Activated naive CD4-positive, alpha-beta T cell treated with anti-CD3 and anti-CD28 coated beads, Interleukin-2, amount 50 U/mL, for 72 hours (primary cell): ENCODE results near the gene CSNK2A2. TPM values are rescaled to one million over a fixed set of nuclear protein-coding genes. Genes with fewer than 3 reads are reported as not detected.

Source experiments
- ATAC-seq, 2 donors: fragments of 150-1000 bp; cut with Tn5 transposase; 2 replicates each; pipeline ENCODE4 v1.10.0; 2021; ENCODE audit warnings: mild to moderate bottlenecking in 2 of 2, moderate library complexity in 2 of 2
- DNase-seq, 2 donors: peaks; one replicate each; pipeline ENCODE4 v3.0.0; 2021 to 2022; ENCODE audit warnings: low spot score in 2 of 2
- H3K27ac Mint-ChIP-seq, 2 donors: one replicate each; pipeline ENCODE4 v1.8.0; 2022; ENCODE audit warnings: mild to moderate bottlenecking in 2 of 2, mixed read lengths in 2 of 2
- H3K36me3 Mint-ChIP-seq, 2 donors: one replicate each; pipeline ENCODE4 v1.8.0; 2022; ENCODE audit warnings: mixed read lengths in 2 of 2
- H3K9me3 Mint-ChIP-seq, 2 donors: one replicate each; pipeline ENCODE4 v1.8.0; 2022; ENCODE audit warnings: mixed read lengths in 2 of 2
- total RNA-seq, 2 donors: library from RNA; stranded (reverse); gene quantifications; one replicate each; pipeline ENCODE4 v1.2.3, GENCODE V29; 2022

The CSNK2A2 gene
- total RNA-seq, 2 donors from 2014 or later: 67.9 to 88.4 TPM

- Mint-ChIP-seq H3K36me3 (no peaks in the 10 kb centered on the region), H3K9me3 (no peaks in the 10 kb centered on the region), H3K27ac (no peak overlapping the region)
- ATAC-seq: no peak
- DNase-seq: no peak
Observed at GRCh38 chr16:58211245-58211644, 13.3 kb upstream of the CSNK2A2 start.

GRCh38 chr16:58205276-58206036 is 7.5 kb upstream of the CSNK2A2 start:
- Mint-ChIP-seq H3K9me3 (no peaks in the 10 kb centered on the region), H3K27ac (no peak overlapping the region), H3K36me3 (no peaks in the 10 kb centered on the region)
- DNase-seq: no peak
- ATAC-seq: no peak

DNA sequence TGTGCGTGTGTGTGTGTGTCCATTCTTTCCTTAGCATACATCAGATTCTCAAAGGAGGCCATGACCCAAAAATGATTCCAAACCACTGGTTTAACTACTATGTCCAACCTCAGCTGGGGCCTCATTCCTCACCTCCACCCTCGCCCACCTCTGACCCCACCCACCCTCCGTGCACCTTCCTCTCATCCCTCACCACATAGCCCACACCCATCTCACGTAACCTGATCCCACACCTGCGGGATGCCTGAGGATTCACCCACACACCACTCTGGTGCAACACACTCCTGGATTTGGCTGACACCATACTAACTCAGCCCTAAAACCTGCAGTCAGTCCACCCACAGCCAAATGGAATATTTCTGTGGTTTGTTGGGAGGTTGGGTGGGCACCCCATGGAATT is 3.3 kb upstream of the CSNK2A2 start:
- Mint-ChIP-seq H3K36me3 (peaks cover 11 to 16% of the 10 kb centered on the region in 2 donors), H3K9me3 (no peaks in the 10 kb centered on the region), H3K27ac (no peak overlapping the region)
- DNase-seq (no peak), ATAC-seq (no peak)

DNA sequence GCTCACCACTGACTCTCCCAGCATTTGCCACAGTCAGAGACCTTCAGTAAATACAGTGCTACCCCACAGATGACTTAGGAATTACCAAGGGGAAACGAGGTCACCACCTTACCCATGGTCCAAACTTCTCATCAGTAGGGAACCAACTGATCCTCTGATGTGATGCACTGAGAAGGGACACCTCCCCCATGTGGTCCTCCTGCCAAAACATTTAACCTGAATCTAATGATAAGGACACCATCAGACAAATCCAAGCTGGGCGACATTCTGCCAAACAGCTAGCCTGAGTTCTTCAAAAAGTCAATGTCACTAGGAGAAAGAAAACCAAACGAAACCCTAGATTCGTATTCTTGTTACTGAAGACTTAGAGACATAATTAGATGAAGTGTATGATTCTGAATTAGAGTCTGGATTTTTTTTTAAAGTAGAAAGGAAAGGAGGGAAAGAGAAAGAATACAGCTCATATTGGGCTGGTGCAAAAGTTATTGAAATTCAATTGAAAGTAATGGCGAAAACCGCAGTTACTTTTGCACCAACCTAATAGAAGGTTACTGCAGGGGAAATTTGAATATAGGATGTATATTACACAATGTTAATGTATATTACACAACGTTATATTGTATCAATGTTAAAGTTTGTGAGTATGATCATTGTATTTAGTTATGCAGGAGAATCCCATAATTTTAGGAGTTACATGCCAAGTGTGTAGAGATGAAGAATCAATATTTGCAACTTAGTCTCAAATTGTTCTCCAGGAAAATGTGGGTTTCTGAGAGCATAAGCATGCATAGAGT is 2.3 kb upstream of the CSNK2A2 start:
- no peak overlapping the region for H3K27ac Mint-ChIP-seq
- ATAC-seq (no peak), DNase-seq (no peak)
- peaks cover 21 to 24% of the 10 kb centered on the region in 2 donors for H3K36me3 Mint-ChIP-seq
- no peaks in the 10 kb centered on the region for H3K9me3 Mint-ChIP-seq

- Mint-ChIP-seq H3K27ac (peak overlapping the region in 1 of 2 donors; percentile 86), H3K9me3 (no peaks in the 10 kb centered on the region), H3K36me3 (peaks cover 22 to 25% of the 10 kb centered on the region in 2 donors)
- no peak for DNase-seq
- no peak for ATAC-seq
Observed at GRCh38 chr16:58198803-58199411, 1.0 kb upstream of the CSNK2A2 start.

DNA sequence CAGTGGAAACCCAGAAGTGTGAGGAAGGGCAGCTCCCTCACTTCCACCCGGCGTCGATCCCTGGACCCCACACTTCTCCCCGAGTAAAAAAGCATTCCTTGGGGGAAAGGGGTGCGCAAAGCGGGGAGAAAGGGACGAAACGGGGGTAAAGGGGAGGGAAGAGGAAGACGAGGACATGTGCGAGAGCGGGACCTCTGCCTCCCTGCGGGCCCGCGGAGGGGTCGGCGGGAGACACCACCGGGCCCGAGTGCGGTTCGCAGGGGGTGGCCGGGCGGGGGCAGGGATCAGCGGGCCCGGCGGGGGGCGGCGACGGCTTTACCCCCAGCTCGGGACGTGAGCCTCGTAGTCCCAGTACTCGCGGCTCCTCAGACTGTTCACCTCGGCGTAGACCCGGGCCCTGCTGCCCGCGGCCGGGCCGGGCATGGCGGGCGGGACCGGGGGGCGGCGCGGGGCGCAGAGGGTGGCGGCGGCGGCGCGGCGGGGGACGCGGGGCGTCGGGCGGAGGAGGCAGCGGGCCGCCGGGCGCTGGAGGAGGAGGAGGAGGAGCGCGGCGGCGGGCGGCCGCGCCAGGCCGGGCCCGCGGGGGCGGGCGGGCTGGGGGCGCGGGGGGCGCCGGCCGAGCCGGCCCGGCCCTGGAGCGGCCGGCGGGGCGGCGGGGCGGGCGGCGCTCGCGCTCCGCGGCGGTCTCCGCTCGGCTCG is 443 bp downstream of the CSNK2A2 start:
- H3K27ac Mint-ChIP-seq: peak overlapping the region; percentile 91 to 93
- H3K36me3 Mint-ChIP-seq: peaks cover 25 to 29% of the 10 kb centered on the region in 2 donors
- H3K9me3 Mint-ChIP-seq: no peaks in the 10 kb centered on the region
- DNase-seq: peak in 1 of 2 donors; percentile 12
- peak; percentile 48 to 52 for ATAC-seq

DNA sequence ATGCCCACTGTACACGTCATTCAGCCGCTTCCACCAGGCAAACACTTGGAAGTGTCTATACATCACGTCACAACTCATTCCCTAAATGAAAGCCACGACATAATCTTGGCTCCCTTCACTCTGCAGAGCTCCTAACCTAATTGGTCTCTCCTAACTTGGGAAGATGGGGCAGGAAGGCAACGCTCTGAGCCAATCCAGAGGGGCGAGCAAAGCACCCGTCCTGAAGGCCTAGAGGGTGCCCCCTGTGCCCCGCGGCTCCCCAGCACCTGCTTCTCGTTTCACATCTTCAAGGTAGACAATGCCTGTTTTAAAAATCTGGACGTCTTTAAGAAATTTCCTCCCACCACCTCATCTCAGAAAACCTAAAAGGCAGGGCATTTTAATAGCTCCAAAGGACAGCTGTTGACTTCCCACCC is 1.0 kb downstream of the CSNK2A2 start:
- ATAC-seq: no peak

DNA sequence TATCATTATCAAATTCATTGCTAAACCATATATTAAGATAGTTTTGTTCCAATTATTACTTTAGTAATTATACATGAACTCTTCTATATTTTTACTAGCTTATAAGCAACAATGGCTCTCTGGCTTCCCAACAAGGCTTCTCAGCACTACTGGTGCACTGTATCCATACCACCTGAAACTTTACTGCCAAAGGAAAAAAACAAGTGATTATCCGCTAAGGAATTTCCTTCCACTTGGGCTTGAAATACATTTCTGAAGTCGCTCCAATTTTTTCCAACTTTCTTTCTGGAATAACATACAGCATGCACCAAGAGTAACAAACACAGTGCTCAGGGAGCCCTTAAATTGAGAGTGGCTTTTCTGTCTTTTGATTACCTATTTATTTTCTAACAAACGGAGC is 2.1 kb downstream of the CSNK2A2 start:
- no peaks in the 10 kb centered on the region for H3K9me3 Mint-ChIP-seq
- no peak for DNase-seq
- peaks cover 25 to 46% of the 10 kb centered on the region in 2 donors for H3K36me3 Mint-ChIP-seq
- ATAC-seq: no peak
- peak overlapping the region in 1 of 2 donors; percentile 36 for H3K27ac Mint-ChIP-seq

More for the DNA sequence above, 1.0 kb downstream of the CSNK2A2 start:
- Mint-ChIP-seq H3K36me3 (peaks cover 25 to 34% of the 10 kb centered on the region in 2 donors), H3K9me3 (no peaks in the 10 kb centered on the region), H3K27ac (peak overlapping the region; percentile 91 to 93)
- no peak for DNase-seq

DNA sequence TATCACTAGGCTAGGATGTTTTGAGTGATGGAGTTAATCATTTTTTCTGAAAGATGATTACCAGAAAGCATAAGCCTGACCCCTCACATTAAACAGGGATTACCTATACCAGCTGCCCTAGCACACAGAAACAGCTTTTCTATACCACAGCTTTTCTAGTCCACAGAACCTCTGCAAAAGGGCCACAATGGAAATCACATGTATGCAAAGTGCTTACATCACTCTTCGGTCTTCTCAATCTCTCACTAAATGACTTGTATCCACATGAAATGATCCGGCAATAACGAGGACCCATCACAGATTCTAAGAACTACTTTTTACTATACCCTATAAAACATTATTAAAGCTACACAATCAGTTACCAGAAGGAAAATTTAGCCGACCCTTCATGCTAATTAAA is 2.6 kb downstream of the CSNK2A2 start:
- H3K36me3 Mint-ChIP-seq: peaks cover 25 to 49% of the 10 kb centered on the region in 2 donors
- DNase-seq: no peak
- no peaks in the 10 kb centered on the region for H3K9me3 Mint-ChIP-seq
- ATAC-seq: no peak
- no peak overlapping the region for H3K27ac Mint-ChIP-seq

- no peaks in the 10 kb centered on the region for H3K9me3 Mint-ChIP-seq
- DNase-seq (no peak), ATAC-seq (no peak)
- H3K27ac Mint-ChIP-seq: no peak overlapping the region
- peaks cover 25 to 53% of the 10 kb centered on the region in 2 donors for H3K36me3 Mint-ChIP-seq
Observed at GRCh38 chr16:58194790-58195189, 3.1 kb downstream of the CSNK2A2 start.

DNA sequence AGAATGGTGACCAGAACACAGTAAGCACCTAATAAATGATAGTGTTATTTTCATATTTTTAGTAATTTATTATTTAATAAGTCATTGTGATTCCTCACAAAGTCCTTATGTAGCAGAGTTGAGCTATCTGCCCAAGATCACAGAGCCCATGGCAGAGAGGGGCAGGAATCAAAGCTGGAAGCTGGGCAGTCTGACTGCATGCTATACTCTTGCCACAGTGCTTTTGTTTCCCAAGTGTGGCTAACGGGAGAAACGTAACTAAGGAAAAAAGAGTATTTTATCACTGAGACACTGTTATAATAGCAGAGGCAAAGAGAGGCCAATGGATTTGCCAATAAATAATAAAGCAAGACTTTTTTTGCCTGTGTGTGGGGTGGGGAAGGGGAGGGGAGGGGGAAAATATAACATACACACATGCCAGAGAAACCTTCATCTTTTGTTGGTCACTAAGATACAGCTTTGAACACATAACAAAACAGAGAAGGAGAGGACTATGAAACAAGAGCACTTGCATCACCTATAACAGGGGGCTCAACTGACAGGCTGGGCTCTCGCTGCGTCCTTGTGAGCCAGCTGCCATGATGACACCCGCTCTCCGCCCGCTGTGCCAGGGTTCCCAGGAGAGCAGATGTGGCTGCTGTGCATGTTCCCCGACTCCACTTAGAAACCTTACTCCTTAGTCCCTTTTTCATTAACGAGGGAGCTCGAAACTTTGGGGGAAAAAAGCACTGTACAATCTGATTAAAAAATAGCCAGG is 10.1 kb downstream of the CSNK2A2 start:
- Mint-ChIP-seq H3K36me3 (peaks cover 0 to 62% of the 10 kb centered on the region in 2 donors), H3K9me3 (no peaks in the 10 kb centered on the region), H3K27ac (peak overlapping the region in 1 of 2 donors; percentile 27)
- DNase-seq (no peak), ATAC-seq (no peak)

DNA sequence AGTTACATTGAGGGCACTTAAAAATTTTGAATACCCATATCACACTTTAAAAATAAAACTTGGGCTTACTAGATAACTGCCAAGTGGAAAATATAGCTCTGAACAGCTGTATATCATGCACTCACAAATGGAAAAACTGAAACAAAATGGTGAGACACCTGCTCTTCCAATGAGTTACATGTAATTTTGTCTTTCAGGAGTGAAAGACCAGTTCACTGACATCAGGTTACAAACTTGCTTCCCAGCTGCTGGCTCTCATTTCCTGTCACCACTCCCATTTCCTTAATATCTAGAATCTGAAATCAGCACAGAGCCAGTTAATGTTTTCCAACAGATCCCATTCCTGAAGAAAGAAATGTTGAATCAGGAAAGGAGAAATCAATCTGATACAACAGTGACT is 10.8 kb downstream of the CSNK2A2 start:
- Mint-ChIP-seq H3K36me3 (peaks cover 0 to 55% of the 10 kb centered on the region in 2 donors), H3K27ac (peak overlapping the region; percentile 27 to 68), H3K9me3 (no peaks in the 10 kb centered on the region)
- DNase-seq (no peak), ATAC-seq (no peak)

- Mint-ChIP-seq H3K36me3 (peaks cover 2 to 55% of the 10 kb centered on the region in 2 donors), H3K27ac (peak overlapping the region in 1 of 2 donors; percentile 27), H3K9me3 (no peaks in the 10 kb centered on the region)
- DNase-seq: no peak
- ATAC-seq: no peak
Observed at GRCh38 chr16:58186176-58186944, 11.5 kb downstream of the CSNK2A2 start.

GRCh38 chr16:58177353-58177710 is 20.6 kb downstream of the CSNK2A2 start:
- Mint-ChIP-seq H3K36me3 (peaks cover 15 to 58% of the 10 kb centered on the region in 2 donors), H3K9me3 (no peaks in the 10 kb centered on the region), H3K27ac (peak overlapping the region; percentile 34 to 79)
- DNase-seq (no peak), ATAC-seq (peak; percentile 56 to 75)

DNA sequence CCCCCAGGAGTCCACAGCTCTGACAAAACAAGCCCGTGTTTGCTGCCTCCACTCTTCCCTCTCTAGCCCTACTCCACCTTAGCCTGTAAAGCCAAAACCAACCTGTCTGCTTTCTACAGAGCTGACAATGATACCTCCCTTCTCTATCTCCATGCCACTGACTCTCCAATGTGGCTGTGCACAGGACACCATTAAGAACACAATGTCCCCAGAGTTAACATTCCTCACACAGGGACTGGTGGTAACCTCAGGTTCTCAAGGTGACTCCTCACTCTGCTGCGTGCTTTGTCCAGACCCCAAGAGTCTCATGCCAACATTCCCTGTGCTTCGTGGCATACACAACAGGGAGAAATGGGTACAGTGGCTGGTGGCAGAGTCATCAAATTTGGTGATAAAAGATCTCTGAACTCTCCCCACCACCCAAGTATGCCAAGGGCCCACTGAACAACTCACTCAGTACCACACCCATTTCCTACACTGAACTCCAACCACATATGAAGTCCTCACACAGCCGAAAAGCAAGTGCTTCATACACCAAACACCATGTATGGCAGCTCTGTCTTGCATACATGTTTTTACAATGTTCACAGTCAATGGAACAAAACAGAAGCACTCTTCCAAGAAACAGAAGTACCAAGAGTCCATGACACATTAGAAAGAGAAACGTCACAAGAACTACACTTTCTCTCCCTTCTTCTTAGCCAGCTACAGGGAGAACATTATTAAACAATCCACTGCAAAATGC is 21.1 kb downstream of the CSNK2A2 start:
- DNase-seq: no peak
- peak; percentile 64 to 82 for ATAC-seq
- no peaks in the 10 kb centered on the region for H3K9me3 Mint-ChIP-seq
- peaks cover 15 to 54% of the 10 kb centered on the region in 2 donors for H3K36me3 Mint-ChIP-seq
- peak overlapping the region; percentile 34 to 79 for H3K27ac Mint-ChIP-seq
